Endothelial cell of umbilical vein (primary cell): ENCODE data around the gene ANKRD28. TPM values are rescaled to one million over a fixed set of nuclear protein-coding genes. Genes with fewer than 3 reads are reported as not detected.
"Not testable (repeated sequence)": the region's sequence is repeated elsewhere in the genome, so short reads cannot be mapped to it uniquely, and the experiment has no call there.

Experiments used
- BruUV-seq: library from RNA; stranded (reverse); fragments of 400-500 nt; replicated peaks from 2 replicates; lab custom pipeline; 2021; lab: Mats Ljungman, UMichigan
- CTCF ChIA-PET: fragments of 300-600, 350-600 bp; sonication (Branson Sonifier 250); formaldehyde crosslinking; loops from one replicate; lab custom pipeline; 2021; ENCODE audit warnings: antibody characterized with exemption, inconsistent platforms; lab: Charles Lee
- POLR2A ChIA-PET: fragments of 300-600, 350-600 bp; sonication (Branson Sonifier 250); formaldehyde crosslinking; loops from one replicate; lab custom pipeline; 2021; ENCODE audit warnings: antibody characterized with exemption, inconsistent platforms; lab: Charles Lee
- DNase-seq: peaks from one replicate; pipeline ENCODE4 v3.0.0-alpha.2; 2011; ENCODE audit warnings: low read depth, low spot score
- FAIRE-seq: peaks from 2 replicates; lab custom pipeline; 2011; peaks lifted over from hg19 to GRCh38; lab: Jason Lieb, UNC
- H2AFZ ChIP-seq: 2 replicates; pipeline ENCODE4 v1.6.0; 2012; ENCODE audit warnings: low read depth, low read length, control low read depth, inconsistent platforms
- H3K27ac ChIP-seq: 2 replicates; pipeline ENCODE4 v1.5.1; 2011; ENCODE audit warnings: low read depth, mild to moderate bottlenecking, control low read depth, low read length, moderate library complexity; ENCODE audit not compliant: insufficient read depth
- H3K27me3 ChIP-seq, 2 experiments: 2 replicates each; pipeline versions ENCODE4 v1.6.0 to v1.6.1; 2011; ENCODE audit warnings: low read length in 2 of 2, mixed read lengths in 1 of 2; ENCODE audit not compliant: control insufficient read depth in 2 of 2, insufficient read depth in 2 of 2
- H3K36me3 ChIP-seq, 2 experiments: 2 replicates in 1 of 2; 3 replicates in 1 of 2; pipeline ENCODE4 v1.5.1; 2011; ENCODE audit warnings: low read length in 2 of 2, mild to moderate bottlenecking in 1 of 2, moderate library complexity in 1 of 2; ENCODE audit not compliant: control insufficient read depth in 2 of 2, insufficient read depth in 2 of 2; ENCODE audit errors: extremely low read depth in 1 of 2
- H3K4me1 ChIP-seq: 3 replicates; pipeline ENCODE4 v1.5.1; 2011; ENCODE audit warnings: mild to moderate bottlenecking, low read length; ENCODE audit not compliant: control insufficient read depth, insufficient read depth; ENCODE audit errors: extremely low read depth
- H3K4me2 ChIP-seq: 2 replicates; pipeline ENCODE4 v1.6.1; 2011; ENCODE audit warnings: low read length, control low read depth, mixed read lengths; ENCODE audit not compliant: insufficient read depth
- H3K4me3 ChIP-seq, 3 experiments: fragments of 200-600 bp in 1 of 3; sonication (generic), shearing (Covaris generic) in 1 of 3; replicated peaks in 1 of 3; 2 replicates each; pipeline ENCODE4 v1.5.1; 2011 to 2016; ENCODE audit warnings: control low read depth in 3 of 3, low read length in 3 of 3, mild to moderate bottlenecking in 2 of 3, inconsistent platforms in 1 of 3, low read depth in 1 of 3, moderate library complexity in 1 of 3; ENCODE audit not compliant: insufficient read depth in 1 of 3
- H3K79me2 ChIP-seq: 2 replicates; pipeline ENCODE4 v1.6.0; 2012; ENCODE audit warnings: low read length, inconsistent platforms; ENCODE audit not compliant: control insufficient read depth, insufficient read depth
- H3K9ac ChIP-seq: replicated peaks from 2 replicates; pipeline ENCODE3; 2011; ENCODE audit warnings: low read length, control low read depth; ENCODE audit not compliant: insufficient read depth; ENCODE audit errors: extremely low read depth
- H3K9me1 ChIP-seq: replicated peaks from 3 replicates; pipeline ENCODE4 v1.6.0; 2011; ENCODE audit warnings: mild to moderate bottlenecking, low read length; ENCODE audit not compliant: control insufficient read depth, insufficient read depth; ENCODE audit errors: extremely low read depth
- H3K9me3 ChIP-seq: replicated peaks from 2 replicates; pipeline ENCODE4 v1.5.1; 2012; ENCODE audit warnings: low read length, inconsistent platforms; ENCODE audit not compliant: control insufficient read depth, insufficient read depth
- H4K20me1 ChIP-seq: replicated peaks from 2 replicates; pipeline ENCODE3; 2011; ENCODE audit warnings: mild to moderate bottlenecking, low read length; ENCODE audit not compliant: control insufficient read depth, insufficient read depth; ENCODE audit errors: extremely low read depth
- CTCF ChIP-seq, 2 donors: IDR thresholded peaks; 1 replicate in 1 of 2; 2 replicates in 1 of 2; pipeline ENCODE4 v1.5.1; 2011; ENCODE audit warnings: low read length in 2 of 2, mild to moderate bottlenecking in 2 of 2, moderate library complexity in 2 of 2, control low read depth in 1 of 2, inconsistent platforms in 1 of 2, low read depth in 1 of 2; ENCODE audit not compliant: insufficient read depth in 1 of 2; ENCODE audit errors: extremely low read depth in 1 of 2
- FOS ChIP-seq: IDR thresholded peaks from 2 replicates; pipeline ENCODE4 v1.6.1; 2011; ENCODE audit warnings: mild to moderate bottlenecking, low read length, moderate library complexity, borderline replicate concordance; ENCODE audit not compliant: insufficient read depth
- GATA2 ChIP-seq: IDR thresholded peaks from 2 replicates; pipeline ENCODE4 v1.7.0; 2011; ENCODE audit warnings: low read depth, mild to moderate bottlenecking, moderate library complexity, mixed read lengths, low read length; ENCODE audit not compliant: insufficient read length, insufficient read depth
- JUN ChIP-seq: IDR thresholded peaks from 2 replicates; pipeline ENCODE4 v1.6.1; 2011; ENCODE audit warnings: borderline replicate concordance, low read depth; ENCODE audit not compliant: insufficient read length, insufficient read depth
- MYC ChIP-seq: IDR thresholded peaks from one replicate; pipeline ENCODE4 v1.6.1; 2011; ENCODE audit warnings: mild to moderate bottlenecking, low read depth, low read length
- POLR2A ChIP-seq: IDR thresholded peaks from 2 replicates; pipeline ENCODE4 v1.6.1; 2012; ENCODE audit warnings: low read depth, mild to moderate bottlenecking, control low read depth, low read length
- dilution Hi-C: fragments of 300-500 bp; cut with MboI; formaldehyde crosslinking; loops from one replicate; pipeline ENCODE4 v1.15.0; 2019; ENCODE audit warnings: low sequenced_read_pairs; ENCODE audit not compliant: extremely low pct_ligation_motif_present
- intact Hi-C: fragments of 100-400 bp; cut with micrococcal nuclease; formaldehyde crosslinking; loops from one replicate; pipeline ENCODE4 v1.10.0; 2022
- polyA plus RNA-seq, 4 experiments: library from polyadenylated mRNA; depleted of rRNA in 3 of 4; stranded (reverse) in 3 of 4; unstranded in 1 of 4; fragments of >200 nt; gene quantifications; 2 replicates each; pipeline versions ENCODE4 v1.2.1 to v1.2.3, GENCODE V29; 2011 to 2012; ENCODE audit warnings: missing spikeins in 1 of 4
- total RNA-seq: library from RNA; stranded (reverse); gene quantifications from 2 replicates; pipeline ENCODE4 v1.2.3, GENCODE V29; 2021

The ANKRD28 gene
- total and polyA plus RNA-seq, 2 donors (not counting 3 experiments of a cell fraction or from before 2014, with no cell fraction given), result 36.7 to 97.3 TPM

- Histone ChIP-seq H3K36me3 (no peaks in the 10 kb centered on the region), H3K9ac (no peak overlapping the region), H3K4me2 (no peak overlapping the region), H3K27ac (no peak overlapping the region), H2AFZ (no peak overlapping the region), H3K4me3 (no peak overlapping the region), H3K9me3 (no peaks in the 10 kb centered on the region), H4K20me1 (no peaks in the 10 kb centered on the region), H3K27me3 (no peaks in the 10 kb centered on the region), H3K4me1 (no peaks in the 10 kb centered on the region), H3K79me2 (no peaks in the 10 kb centered on the region), H3K9me1 (no peaks in the 10 kb centered on the region)
- POLR2A ChIA-PET, result no interaction called here
- no peak for FAIRE-seq
- TF ChIP-seq JUN (no peak), CTCF (IDR thresholded peaks at IDR 0.05; ENCODE audit: extremely low read depth in 1 of 2, insufficient read depth in 1 of 2, low read depth in 1 of 2, low read length in 2 of 2) (peak; percentile 5 to 21), GATA2 (no peak), MYC (no peak), POLR2A (no peak), FOS (no peak)
- intact Hi-C loops, result loop anchor here (1.0 kb wide), 4 partner anchors 233 to 735 kb away; no protein-coding TSS in a partner anchor
- dilution Hi-C loops, result no loop called here
- DNase-seq, result peak; percentile 61
- CTCF ChIA-PET, result interaction anchor here (0.7 to 2.1 kb wide), 7 partner anchors 9 to 734 kb away, joined by 3 to 10 read pairs (median 5); no protein-coding TSS in a partner anchor
- BruUV-seq, result no TSS peak
Observed at GRCh38 chr3:15815696-15816095, 17.9 kb upstream of the ANKRD28 start.

DNA sequence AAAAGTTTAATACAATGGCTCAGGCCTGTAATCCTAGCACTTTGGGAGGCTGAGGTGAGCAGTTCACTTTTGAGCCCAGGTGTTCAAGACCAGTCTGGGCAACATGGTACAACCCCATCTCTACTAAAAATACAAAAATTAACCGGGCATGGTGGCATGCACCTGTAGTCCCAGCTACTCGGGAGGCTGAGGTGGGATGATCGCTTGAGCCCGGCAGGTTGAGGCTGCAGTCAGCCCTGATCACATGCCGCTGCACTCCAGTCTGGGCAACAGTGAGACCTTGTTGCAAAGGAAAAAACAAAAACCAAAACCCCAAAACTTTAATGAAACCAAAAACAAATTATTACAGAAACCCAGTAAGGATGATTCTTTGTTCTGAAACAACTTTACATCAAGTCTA is 15.3 kb upstream of the ANKRD28 start:
- H3K27me3 ChIP-seq, H3K4me1 ChIP-seq, dilution Hi-C loops, POLR2A ChIA-PET, H3K4me2 ChIP-seq, H3K27ac ChIP-seq, H3K36me3 ChIP-seq, H3K79me2 ChIP-seq, DNase-seq, H3K9me3 ChIP-seq, H2AFZ ChIP-seq, BruUV-seq, H3K9me1 ChIP-seq, H3K4me3 ChIP-seq, FAIRE-seq, H4K20me1 ChIP-seq, H3K9ac ChIP-seq: not testable (repeated sequence)
- CTCF ChIA-PET, result interaction anchor here (0.6 to 2.1 kb wide), 11 partner anchors 16 to 431 kb away, joined by 3 to 11 read pairs (median 3); partner anchors contain the start of genes ANKRD28, BTD and HACL1
- intact Hi-C loops, result loop anchor here (5.0 kb wide), 1 partner anchor 386 kb away; the partner anchor contains the start of genes EAF1 and METTL6
